GM21515 (cell line): ENCODE data around the gene WSCD1.

Experiments
- ATAC-seq: cut with Tn5 transposase; IDR thresholded peaks from one replicate; pipeline ENCODE4 v1.9.1; 2021; ENCODE audit not compliant: unreplicated experiment

The WSCD1 gene

DNA sequence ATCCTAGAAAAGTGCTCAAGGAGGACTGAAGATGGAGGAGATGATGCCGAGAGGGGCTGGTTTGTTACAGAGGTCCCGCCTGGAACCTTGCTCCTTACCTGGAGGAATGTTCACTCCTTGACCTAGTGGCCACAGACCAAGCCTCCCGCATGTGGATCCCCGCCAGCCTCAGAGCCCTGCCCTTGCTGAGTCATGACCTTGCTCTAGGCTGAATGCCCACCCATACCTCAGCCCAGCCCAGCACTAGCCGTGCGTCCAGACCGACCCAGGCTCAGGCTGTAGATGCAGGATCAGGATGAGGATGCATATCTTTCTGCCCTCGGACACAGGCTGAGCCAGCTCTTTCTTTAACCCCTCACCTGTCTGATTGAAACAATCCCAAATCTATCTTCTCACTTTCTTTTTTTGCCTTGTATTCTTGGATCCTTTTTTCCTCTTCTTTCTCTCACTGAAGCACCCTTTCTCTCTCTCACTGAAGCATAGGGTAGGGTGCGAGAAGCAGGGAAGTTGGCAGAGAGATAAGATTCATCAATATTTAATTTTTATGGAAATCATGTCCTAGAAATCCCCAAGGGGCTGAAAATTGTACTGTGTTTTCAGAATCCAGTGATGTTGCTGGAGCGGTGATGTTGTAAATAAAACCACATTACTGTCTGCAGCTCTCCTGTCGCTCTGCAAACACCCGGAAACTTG is 34.9 kb downstream of the WSCD1 start:
- ATAC-seq = no peak

GRCh38 chr17:6105649-6106007 is 35.4 kb downstream of the WSCD1 start:
- no peak for ATAC-seq

DNA sequence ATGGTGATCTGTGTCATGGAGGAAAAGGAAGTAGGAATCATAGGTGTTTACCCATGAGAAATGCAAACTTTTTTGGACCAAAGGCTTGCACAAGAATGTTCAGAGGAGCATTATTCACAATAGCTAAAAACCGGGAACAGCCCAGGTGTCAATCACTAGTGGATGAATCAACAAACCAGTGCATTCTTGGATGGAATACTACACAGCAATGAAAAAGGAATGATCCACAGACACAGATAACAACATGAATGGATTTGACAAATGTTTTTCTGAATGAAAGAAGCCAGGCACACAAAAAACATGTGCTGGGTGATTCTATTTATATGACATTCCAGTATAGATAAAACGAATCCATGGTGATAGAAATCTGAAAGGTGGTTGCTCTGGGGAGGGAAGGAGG is 36.0 kb downstream of the WSCD1 start:
- no peak for ATAC-seq

DNA sequence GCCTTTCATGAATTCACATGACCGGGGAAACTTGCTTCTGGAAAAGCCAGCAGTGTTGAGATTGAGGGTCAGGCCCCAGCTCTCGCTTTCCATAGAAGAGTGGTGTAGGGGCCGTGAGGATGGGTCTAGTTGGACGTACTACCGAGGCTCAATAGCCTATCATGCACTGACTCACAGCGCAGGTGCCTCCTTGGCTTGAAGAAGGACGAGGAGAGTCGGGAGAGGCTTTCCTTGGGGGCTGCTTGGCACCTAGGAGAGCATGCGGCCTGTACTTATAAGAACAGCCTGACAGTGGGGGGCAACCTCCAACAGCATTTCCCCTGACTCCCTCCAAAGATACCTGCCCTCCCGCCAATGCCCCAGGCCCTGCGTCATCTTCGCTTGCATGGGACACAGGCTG is 37.6 kb downstream of the WSCD1 start:
- ATAC-seq = no peak

- ATAC-seq = no peak
Measured at GRCh38 chr17:6108382-6108781, 38.2 kb downstream of the WSCD1 start.

DNA sequence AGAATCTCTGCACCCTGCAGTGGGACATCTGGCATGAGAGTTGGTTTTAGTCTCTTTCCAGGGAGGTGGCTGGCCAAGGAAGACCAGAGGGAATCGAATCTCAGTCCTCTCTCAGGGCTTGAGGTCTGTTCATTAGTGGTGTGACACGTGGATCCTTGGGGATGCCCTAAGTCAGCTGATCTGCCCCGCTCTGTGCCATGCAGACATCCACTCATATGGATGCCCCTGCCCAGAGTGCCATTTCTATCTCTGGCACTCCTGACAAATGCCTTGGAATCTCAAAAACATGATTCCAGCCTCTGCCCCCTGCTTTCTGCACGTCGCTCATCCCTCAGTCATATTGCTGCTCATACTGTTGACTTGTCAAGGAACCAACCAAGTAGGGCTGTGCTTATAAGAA is 38.8 kb downstream of the WSCD1 start:
- no peak for ATAC-seq

GRCh38 chr17:6109536-6109935 is 39.4 kb downstream of the WSCD1 start:
- ATAC-seq = no peak

DNA sequence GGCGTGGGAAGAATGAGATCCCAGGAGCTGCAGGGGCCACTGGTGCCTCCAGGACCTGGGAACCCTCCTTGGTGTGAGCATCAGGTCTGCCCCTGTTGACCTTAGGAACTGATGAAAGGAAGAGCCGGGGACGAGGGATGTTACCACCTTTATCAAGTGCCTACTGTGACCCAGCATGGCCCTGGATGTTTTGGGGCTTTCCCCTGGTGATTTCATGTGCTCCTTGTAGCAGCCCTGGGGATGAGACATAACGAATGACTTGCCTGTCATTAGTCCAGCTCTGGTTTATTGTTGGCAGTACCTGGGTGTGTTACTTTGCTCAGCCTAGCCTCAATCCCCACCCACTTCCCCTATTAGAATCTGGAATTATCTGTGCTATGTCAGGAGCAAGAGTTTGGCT is 39.9 kb downstream of the WSCD1 start:
- ATAC-seq = no peak

- no peak for ATAC-seq
Measured at GRCh38 chr17:6110592-6110991, 40.4 kb downstream of the WSCD1 start.

- ATAC-seq = no peak
Measured at GRCh38 chr17:6120351-6120750, 50.2 kb downstream of the WSCD1 start.

GRCh38 chr17:6124856-6125255 is 54.7 kb downstream of the WSCD1 start:
- ATAC-seq = no peak

GRCh38 chr17:6126768-6127167 is 56.6 kb downstream of the WSCD1 start:
- no peak for ATAC-seq

- no peak for ATAC-seq
Measured at GRCh38 chr17:6134721-6135120, 64.5 kb downstream of the WSCD1 start.

GRCh38 chr17:6135236-6135635 is 65.1 kb downstream of the WSCD1 start:
- no peak for ATAC-seq

DNA sequence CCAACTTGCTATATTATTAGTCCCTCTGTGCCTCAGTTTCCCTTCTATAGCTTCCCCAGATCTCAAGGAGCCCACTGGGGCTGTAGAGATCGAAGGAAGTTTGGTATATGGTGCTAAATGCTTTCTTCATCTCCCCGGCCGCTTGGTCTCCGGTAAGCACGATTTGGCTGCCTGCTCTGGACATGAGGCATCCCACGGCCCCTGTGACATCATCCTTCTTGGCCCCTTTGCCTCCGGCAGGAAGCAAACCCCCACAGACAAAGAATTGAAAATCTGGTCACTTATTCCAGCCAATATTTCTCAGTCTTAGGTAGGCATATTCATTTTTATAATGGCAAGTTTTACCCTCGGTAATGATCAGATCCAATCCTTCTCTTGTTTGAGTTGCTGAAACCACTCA is 65.8 kb downstream of the WSCD1 start:
- ATAC-seq = no peak

DNA sequence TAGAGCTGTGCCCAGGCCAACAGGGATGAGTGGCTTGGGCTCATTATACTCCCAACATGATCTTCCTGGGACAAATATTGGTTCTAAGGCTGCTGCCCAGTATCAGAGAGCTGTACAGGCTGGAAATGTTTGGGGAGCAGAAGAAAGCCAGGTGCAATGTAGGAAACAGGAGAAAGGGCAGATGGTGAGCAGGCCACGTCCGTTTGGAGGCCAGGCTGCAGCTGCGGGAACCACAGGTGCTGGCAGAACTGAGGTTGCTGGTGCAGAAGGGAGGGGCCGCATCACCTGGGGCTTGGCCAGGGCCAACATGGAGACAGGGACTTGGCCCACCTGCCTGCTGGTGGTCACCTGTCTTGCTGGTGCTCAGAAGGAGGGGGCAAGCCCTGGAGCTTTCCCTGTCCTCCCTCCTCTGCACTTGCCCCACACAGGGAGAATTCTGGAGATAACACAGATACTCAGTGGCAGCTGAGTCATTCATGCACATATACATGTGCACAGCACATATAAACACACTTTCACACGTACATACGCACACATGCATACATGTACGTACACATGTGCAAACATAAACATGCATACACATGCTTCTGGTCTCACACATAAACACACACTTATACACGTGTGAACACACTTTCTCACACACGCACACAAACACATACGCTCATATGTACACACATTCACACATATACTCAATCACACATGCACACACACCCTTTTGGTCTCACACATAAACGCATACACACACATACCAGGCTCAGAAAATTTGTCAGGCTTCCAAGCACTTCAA is 67.7 kb downstream of the WSCD1 start:
- no peak for ATAC-seq

GRCh38 chr17:6138761-6139446 is 68.7 kb downstream of the WSCD1 start:
- no peak for ATAC-seq

DNA sequence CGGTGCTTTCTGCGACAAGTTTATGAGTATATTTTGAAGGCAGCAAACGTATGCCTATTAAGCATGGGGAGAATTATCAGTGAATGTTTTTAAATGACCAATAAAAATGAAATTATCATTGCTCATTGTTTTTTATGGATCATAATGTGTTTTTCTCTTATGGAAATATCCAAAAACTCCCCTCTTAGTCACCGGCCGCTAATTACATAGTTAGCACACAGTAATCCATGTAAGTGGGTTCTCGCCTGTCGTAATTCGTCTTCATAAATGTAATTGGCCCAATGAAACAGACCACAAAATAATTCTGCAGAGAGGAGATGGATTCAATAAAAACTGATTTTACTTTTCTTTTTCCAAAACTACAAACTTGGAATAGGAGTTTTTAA is 69.3 kb downstream of the WSCD1 start:
- ATAC-seq = no peak

DNA sequence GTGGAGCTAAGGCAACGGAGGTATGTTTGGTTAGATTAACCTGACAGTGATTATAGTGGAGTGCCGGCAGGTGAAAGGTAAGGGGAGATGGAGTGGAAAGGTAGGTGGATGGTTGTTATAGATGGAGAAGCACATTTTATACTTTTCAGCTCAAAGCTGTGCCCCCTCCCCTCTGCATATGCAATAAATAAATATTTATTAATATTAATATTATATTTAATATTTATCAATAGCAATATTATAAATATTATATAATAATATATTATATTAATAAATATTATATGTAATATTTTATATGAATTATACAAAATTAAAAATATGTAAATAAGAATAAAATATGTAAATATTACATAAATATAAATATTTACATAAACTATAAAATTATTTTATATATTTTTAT is 70.0 kb downstream of the WSCD1 start:
- no peak for ATAC-seq

GRCh38 chr17:6140728-6141330 is 70.7 kb downstream of the WSCD1 start:
- no peak for ATAC-seq

- ATAC-seq = no peak
Measured at GRCh38 chr17:6142701-6143100, 72.5 kb downstream of the WSCD1 start.

- ATAC-seq = no peak
Measured at GRCh38 chr17:6145946-6146345, 75.8 kb downstream of the WSCD1 start.
